Endothelial cell of umbilical vein (primary cell): ENCODE data around the gene RALGAPB. TPM values are rescaled to one million over a fixed set of nuclear protein-coding genes. Genes with fewer than 3 reads are reported as not detected.

Experiments used
- BruUV-seq: library from RNA; stranded (reverse); fragments of 400-500 nt; replicated peaks from 2 replicates; lab custom pipeline; 2021; lab: Mats Ljungman, UMichigan
- CTCF ChIA-PET: fragments of 300-600, 350-600 bp; sonication (Branson Sonifier 250); formaldehyde crosslinking; loops from one replicate; lab custom pipeline; 2021; ENCODE audit warnings: antibody characterized with exemption, inconsistent platforms; lab: Charles Lee
- POLR2A ChIA-PET: fragments of 300-600, 350-600 bp; sonication (Branson Sonifier 250); formaldehyde crosslinking; loops from one replicate; lab custom pipeline; 2021; ENCODE audit warnings: antibody characterized with exemption, inconsistent platforms; lab: Charles Lee
- DNase-seq: peaks from one replicate; pipeline ENCODE4 v3.0.0-alpha.2; 2011; ENCODE audit warnings: low read depth, low spot score
- FAIRE-seq: peaks from 2 replicates; lab custom pipeline; 2011; peaks lifted over from hg19 to GRCh38; lab: Jason Lieb, UNC
- H2AFZ ChIP-seq: 2 replicates; pipeline ENCODE4 v1.6.0; 2012; ENCODE audit warnings: low read depth, low read length, control low read depth, inconsistent platforms
- H3K27ac ChIP-seq: 2 replicates; pipeline ENCODE4 v1.5.1; 2011; ENCODE audit warnings: low read depth, mild to moderate bottlenecking, control low read depth, low read length, moderate library complexity; ENCODE audit not compliant: insufficient read depth
- H3K27me3 ChIP-seq, 2 experiments: 2 replicates each; pipeline versions ENCODE4 v1.6.0 to v1.6.1; 2011; ENCODE audit warnings: low read length in 2 of 2, mixed read lengths in 1 of 2; ENCODE audit not compliant: control insufficient read depth in 2 of 2, insufficient read depth in 2 of 2
- H3K36me3 ChIP-seq, 2 experiments: 2 replicates in 1 of 2; 3 replicates in 1 of 2; pipeline ENCODE4 v1.5.1; 2011; ENCODE audit warnings: low read length in 2 of 2, mild to moderate bottlenecking in 1 of 2, moderate library complexity in 1 of 2; ENCODE audit not compliant: control insufficient read depth in 2 of 2, insufficient read depth in 2 of 2; ENCODE audit errors: extremely low read depth in 1 of 2
- H3K4me1 ChIP-seq: 3 replicates; pipeline ENCODE4 v1.5.1; 2011; ENCODE audit warnings: mild to moderate bottlenecking, low read length; ENCODE audit not compliant: control insufficient read depth, insufficient read depth; ENCODE audit errors: extremely low read depth
- H3K4me2 ChIP-seq: 2 replicates; pipeline ENCODE4 v1.6.1; 2011; ENCODE audit warnings: low read length, control low read depth, mixed read lengths; ENCODE audit not compliant: insufficient read depth
- H3K4me3 ChIP-seq, 3 experiments: fragments of 200-600 bp in 1 of 3; sonication (generic), shearing (Covaris generic) in 1 of 3; replicated peaks in 1 of 3; 2 replicates each; pipeline ENCODE4 v1.5.1; 2011 to 2016; ENCODE audit warnings: control low read depth in 3 of 3, low read length in 3 of 3, mild to moderate bottlenecking in 2 of 3, inconsistent platforms in 1 of 3, low read depth in 1 of 3, moderate library complexity in 1 of 3; ENCODE audit not compliant: insufficient read depth in 1 of 3
- H3K79me2 ChIP-seq: 2 replicates; pipeline ENCODE4 v1.6.0; 2012; ENCODE audit warnings: low read length, inconsistent platforms; ENCODE audit not compliant: control insufficient read depth, insufficient read depth
- H3K9ac ChIP-seq: replicated peaks from 2 replicates; pipeline ENCODE3; 2011; ENCODE audit warnings: low read length, control low read depth; ENCODE audit not compliant: insufficient read depth; ENCODE audit errors: extremely low read depth
- H3K9me1 ChIP-seq: replicated peaks from 3 replicates; pipeline ENCODE4 v1.6.0; 2011; ENCODE audit warnings: mild to moderate bottlenecking, low read length; ENCODE audit not compliant: control insufficient read depth, insufficient read depth; ENCODE audit errors: extremely low read depth
- H3K9me3 ChIP-seq: replicated peaks from 2 replicates; pipeline ENCODE4 v1.5.1; 2012; ENCODE audit warnings: low read length, inconsistent platforms; ENCODE audit not compliant: control insufficient read depth, insufficient read depth
- H4K20me1 ChIP-seq: replicated peaks from 2 replicates; pipeline ENCODE3; 2011; ENCODE audit warnings: mild to moderate bottlenecking, low read length; ENCODE audit not compliant: control insufficient read depth, insufficient read depth; ENCODE audit errors: extremely low read depth
- FOS ChIP-seq: IDR thresholded peaks from 2 replicates; pipeline ENCODE4 v1.6.1; 2011; ENCODE audit warnings: mild to moderate bottlenecking, low read length, moderate library complexity, borderline replicate concordance; ENCODE audit not compliant: insufficient read depth
- GATA2 ChIP-seq: IDR thresholded peaks from 2 replicates; pipeline ENCODE4 v1.7.0; 2011; ENCODE audit warnings: low read depth, mild to moderate bottlenecking, moderate library complexity, mixed read lengths, low read length; ENCODE audit not compliant: insufficient read length, insufficient read depth
- JUN ChIP-seq: IDR thresholded peaks from 2 replicates; pipeline ENCODE4 v1.6.1; 2011; ENCODE audit warnings: borderline replicate concordance, low read depth; ENCODE audit not compliant: insufficient read length, insufficient read depth
- MAX ChIP-seq: IDR thresholded peaks from 2 replicates; pipeline ENCODE4 v1.6.1; 2011; ENCODE audit not compliant: insufficient read depth, insufficient read length
- POLR2A ChIP-seq: IDR thresholded peaks from 2 replicates; pipeline ENCODE4 v1.6.1; 2012; ENCODE audit warnings: low read depth, mild to moderate bottlenecking, control low read depth, low read length
- POLR2AphosphoS5 ChIP-seq: IDR thresholded peaks from 2 replicates; pipeline ENCODE4 v1.6.1; 2012; ENCODE audit warnings: low read depth, mild to moderate bottlenecking, control low read depth, low read length, moderate library complexity; ENCODE audit not compliant: insufficient read depth
- dilution Hi-C: fragments of 300-500 bp; cut with MboI; formaldehyde crosslinking; loops from one replicate; pipeline ENCODE4 v1.15.0; 2019; ENCODE audit warnings: low sequenced_read_pairs; ENCODE audit not compliant: extremely low pct_ligation_motif_present
- intact Hi-C: fragments of 100-400 bp; cut with micrococcal nuclease; formaldehyde crosslinking; loops from one replicate; pipeline ENCODE4 v1.10.0; 2022
- polyA plus RNA-seq, 4 experiments: library from polyadenylated mRNA; depleted of rRNA in 3 of 4; stranded (reverse) in 3 of 4; unstranded in 1 of 4; fragments of >200 nt; gene quantifications; 2 replicates each; pipeline versions ENCODE4 v1.2.1 to v1.2.3, GENCODE V29; 2011 to 2012; ENCODE audit warnings: missing spikeins in 1 of 4
- total RNA-seq: library from RNA; stranded (reverse); gene quantifications from 2 replicates; pipeline ENCODE4 v1.2.3, GENCODE V29; 2021

RALGAPB gene
- total and polyA plus RNA-seq, 2 donors (not counting 3 experiments of a cell fraction or from before 2014, with no cell fraction given): 12.8 to 38.7 TPM

- Histone ChIP-seq H2AFZ (no peak overlapping the region), H3K27ac (peak overlapping the region; percentile 30), H3K9me3 (no peaks in the 10 kb centered on the region), H3K4me3 (no peak overlapping the region), H3K4me1 (peaks cover 8% of the 10 kb centered on the region), H3K9me1 (no peaks in the 10 kb centered on the region), H3K27me3 (no peaks in the 10 kb centered on the region), H3K9ac (no peak overlapping the region), H3K36me3 (peaks cover 0 to 7% of the 10 kb centered on the region in 2 experiments), H4K20me1 (peaks cover 2% of the 10 kb centered on the region), H3K4me2 (peak overlapping the region; percentile 16), H3K79me2 (peaks cover 52% of the 10 kb centered on the region)
- dilution Hi-C loops: no loop called here
- no TSS peak for BruUV-seq
- POLR2A ChIA-PET: interaction anchor here (0.5 to 1.8 kb wide), 3 partner anchors 13 to 50 kb away, joined by 3 to 6 read pairs (median 4); partner anchors contain the start of genes RALGAPB and SNHG17
- FAIRE-seq (peak; percentile 89), DNase-seq (peak; percentile 56)
- intact Hi-C loops: no loop called here
- CTCF ChIA-PET: interaction anchor here (1.0 to 2.3 kb wide), 5 partner anchors 12 to 59 kb away, joined by 3 to 11 read pairs (median 3); partner anchors contain the start of genes RALGAPB and SNHG17
- TF ChIP-seq FOS (peak; percentile 8), JUN (no peak), POLR2A (no peak), MAX (no peak)
Measured at GRCh38 chr20:38485041-38485440, 12.4 kb downstream of the RALGAPB start.

DNA sequence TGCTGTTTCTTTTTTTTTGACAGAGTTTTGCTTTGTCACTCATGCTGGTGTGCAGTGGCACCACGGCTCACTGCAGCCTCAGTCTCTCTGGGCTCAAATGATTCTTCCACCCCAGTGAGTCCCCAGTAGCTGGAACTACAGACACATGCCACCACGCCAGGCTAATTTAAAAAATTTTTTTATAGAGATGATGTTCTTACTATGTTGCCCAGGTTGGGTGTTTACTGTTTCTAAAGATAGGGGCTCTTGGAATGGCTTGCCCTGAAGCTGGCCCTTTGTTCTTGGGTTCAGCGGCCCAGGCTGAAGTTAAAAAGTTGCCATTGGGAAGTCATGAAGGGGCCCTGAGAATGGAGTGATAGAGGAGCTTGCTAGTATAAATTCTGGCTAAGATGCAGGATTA lies 16.5 kb downstream of the RALGAPB start:
- BruUV-seq: no TSS peak
- TF ChIP-seq POLR2AphosphoS5 (no peak), FOS (no peak), POLR2A (no peak), JUN (no peak), GATA2 (no peak)
- CTCF ChIA-PET: no interaction called here
- H3K9me1 ChIP-seq: no peaks in the 10 kb centered on the region
- H4K20me1 ChIP-seq: no peaks in the 10 kb centered on the region
- H3K27me3 ChIP-seq: no peaks in the 10 kb centered on the region
- H3K27ac ChIP-seq: no peak overlapping the region
- POLR2A ChIA-PET: no interaction called here
- FAIRE-seq (no peak), DNase-seq (no peak)
- peaks cover 37% of the 10 kb centered on the region for H3K79me2 ChIP-seq
- peaks cover 11% of the 10 kb centered on the region in 2 experiments for H3K36me3 ChIP-seq
- no peak overlapping the region for H2AFZ ChIP-seq
- H3K4me3 ChIP-seq: no peak overlapping the region
- no peak overlapping the region for H3K9ac ChIP-seq
- intact Hi-C loops (no loop called here), dilution Hi-C loops (no loop called here)
- no peaks in the 10 kb centered on the region for H3K9me3 ChIP-seq
- H3K4me2 ChIP-seq: no peak overlapping the region
- H3K4me1 ChIP-seq: peaks cover 8% of the 10 kb centered on the region
